ENCODE measurements around the gene GNAI2.
"Not testable (repeated sequence)": the region's sequence is repeated elsewhere in the genome, so short reads cannot be mapped to it uniquely, and the experiment has no call there.

The GNAI2 gene

GRCh38 chr3:50245251-50245745 is 9.3 kb downstream of the GNAI2 start:
- DNase-seq (ENCODE audit: low read depth in 2 of 2), result no peak

- DNase-seq (ENCODE audit: low read depth in 2 of 2), result peak; percentile 86 to 91
Measured at GRCh38 chr3:50245831-50246516, 10.0 kb downstream of the GNAI2 start.

DNA sequence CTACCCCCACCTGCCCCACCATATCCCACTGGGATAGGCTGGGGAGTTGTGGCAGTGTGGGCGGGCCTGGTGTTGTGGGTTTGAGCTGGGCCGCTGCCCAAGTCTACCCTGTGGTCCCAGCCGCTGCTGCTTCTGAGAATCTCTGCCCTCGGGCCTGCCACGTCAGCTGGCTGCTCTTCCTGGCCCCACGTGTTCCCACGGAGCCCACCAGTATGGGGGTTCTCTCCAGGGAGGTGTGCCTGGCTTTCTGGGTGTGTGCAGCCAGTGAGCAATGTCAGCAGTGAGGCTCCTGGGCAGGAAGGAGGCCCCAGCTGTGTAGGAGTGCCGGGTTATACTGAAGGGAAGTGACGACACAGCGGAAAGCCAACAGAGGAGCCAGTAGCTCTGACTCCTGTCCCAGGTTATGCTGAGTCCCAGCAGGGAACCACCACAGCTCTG is 10.5 kb downstream of the GNAI2 start:
- DNase-seq (ENCODE audit: low read depth in 2 of 2), result peak; percentile 86 to 88

GRCh38 chr3:50248387-50248786 is 12.4 kb downstream of the GNAI2 start:
- no peak for DNase-seq (ENCODE audit: low read depth in 2 of 2)

- no peak for DNase-seq (ENCODE audit: low read depth in 2 of 2)
Measured at GRCh38 chr3:50249457-50249856, 13.5 kb downstream of the GNAI2 start.

DNA sequence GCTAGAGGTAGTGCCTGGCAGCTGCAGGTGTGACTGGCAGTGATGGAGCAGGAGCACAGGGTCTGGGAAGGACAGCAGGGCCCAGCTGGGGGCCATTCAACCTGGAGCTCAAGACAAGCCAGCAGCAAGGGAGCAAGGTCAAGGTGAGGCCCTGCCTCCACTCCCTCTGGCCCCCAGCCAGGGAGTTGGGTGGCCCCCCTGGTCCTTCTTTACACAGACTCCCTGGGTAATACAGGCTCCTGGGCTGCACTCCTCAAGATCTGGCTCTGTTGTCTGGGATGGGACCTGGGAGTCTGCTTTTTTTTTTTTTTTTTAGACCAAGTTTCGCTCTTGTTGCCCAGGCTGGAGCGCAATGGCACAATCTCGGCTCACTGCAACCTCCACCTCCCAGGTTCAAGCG is 14.5 kb downstream of the GNAI2 start:
- DNase-seq (ENCODE audit: low read depth in 2 of 2), result no peak

DNA sequence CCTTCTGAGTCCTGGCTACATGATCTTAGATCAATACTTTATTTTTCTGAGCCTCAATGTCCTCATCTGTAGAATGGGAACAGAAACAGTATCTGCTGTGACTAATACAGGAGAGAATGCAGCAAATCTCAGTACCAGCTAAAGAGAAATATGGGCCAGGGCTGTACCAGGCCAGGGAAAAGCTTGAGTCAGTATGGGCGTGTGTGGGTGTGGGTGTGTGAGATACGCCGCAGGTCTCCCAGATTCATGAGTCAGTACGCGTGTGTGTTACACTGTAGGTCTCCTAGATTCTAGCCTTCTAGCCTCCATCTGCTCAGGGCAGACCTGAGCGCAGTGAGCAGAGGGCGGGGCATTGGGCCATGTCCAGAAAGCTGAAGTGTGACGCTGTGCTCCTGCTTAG is 15.2 kb downstream of the GNAI2 start:
- peak in 1 of 2 donors; percentile 62 for DNase-seq (ENCODE audit: low read depth in 2 of 2)

- no peak for DNase-seq (ENCODE audit: low read depth in 2 of 2)
Measured at GRCh38 chr3:50254577-50255250, 18.7 kb downstream of the GNAI2 start.

DNA sequence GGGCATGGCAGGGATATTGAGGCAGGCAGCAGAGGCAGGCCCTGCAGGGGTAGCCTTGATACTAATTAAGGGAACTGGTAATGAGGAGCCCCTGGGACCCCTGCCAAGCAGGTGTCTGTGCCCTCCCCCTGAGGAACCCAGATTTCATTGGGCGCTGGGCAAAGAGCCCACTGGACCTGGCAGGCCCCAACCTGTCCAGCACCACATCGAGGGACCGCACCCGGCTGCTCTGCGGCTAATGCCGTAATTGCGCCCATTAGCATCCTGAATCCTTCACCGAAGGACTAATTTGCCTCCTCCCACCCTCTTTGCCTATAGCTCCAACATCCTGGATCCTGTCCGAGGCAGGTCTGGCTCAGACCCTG is 19.2 kb downstream of the GNAI2 start:
- no peak for DNase-seq (ENCODE audit: low read depth in 2 of 2)

GRCh38 chr3:50256978-50257890 is 21.2 kb downstream of the GNAI2 start:
- DNase-seq (ENCODE audit: low read depth in 2 of 2), result no peak

DNA sequence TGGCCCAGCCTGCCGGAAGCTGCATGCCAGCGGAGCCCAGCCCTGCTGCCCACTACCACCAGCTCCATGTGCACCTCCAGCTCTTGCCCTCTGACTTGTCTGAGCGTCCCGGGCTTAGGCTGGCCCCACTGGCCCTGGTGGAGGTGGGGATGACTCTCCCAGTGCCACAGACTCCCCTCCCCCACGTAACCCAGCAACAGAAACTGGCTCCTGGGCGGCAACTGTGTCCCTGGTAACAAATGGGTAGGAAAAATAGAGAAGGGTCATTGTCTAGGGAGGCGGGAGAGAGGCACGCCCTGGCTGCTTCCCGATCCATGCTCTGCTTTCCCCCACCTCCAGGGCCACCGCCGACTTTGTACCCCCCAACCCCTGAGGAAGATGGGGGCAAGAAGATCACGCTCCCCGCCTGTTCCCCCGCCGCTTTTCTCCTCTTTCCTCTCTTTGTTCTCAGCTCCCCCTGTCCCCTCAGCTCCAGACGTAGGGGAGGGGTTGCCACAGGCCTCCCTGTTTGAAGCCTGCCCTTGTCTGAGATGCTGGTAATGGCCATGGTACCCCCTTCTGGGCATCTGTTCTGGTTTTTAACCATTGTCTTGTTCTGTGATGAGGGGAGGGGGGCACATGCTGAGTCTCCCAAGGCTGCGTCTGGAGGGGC is 22.2 kb downstream of the GNAI2 start:
- no peak for DNase-seq (ENCODE audit: low read depth in 2 of 2)

DNA sequence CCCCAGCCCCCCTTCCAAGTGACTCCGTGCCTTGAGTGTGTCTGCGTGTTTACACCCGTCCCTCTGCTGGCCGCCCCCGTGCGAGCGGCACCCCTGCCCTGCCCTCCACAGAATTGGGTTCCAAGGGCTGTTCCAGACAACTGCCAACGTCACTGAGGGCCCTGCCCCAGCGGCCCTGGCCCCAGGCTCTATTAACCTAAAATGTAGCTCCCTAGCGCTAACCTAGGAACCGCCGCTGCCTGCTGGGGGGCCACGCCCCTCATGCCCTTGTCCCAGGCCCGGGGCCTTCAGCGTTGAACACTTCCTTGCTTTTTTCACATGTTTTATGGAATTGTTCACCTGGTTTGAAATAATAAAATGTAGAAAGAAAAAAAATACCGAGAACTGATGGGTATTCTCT is 23.0 kb downstream of the GNAI2 start:
- no peak for DNase-seq (ENCODE audit: low read depth in 2 of 2)

DNA sequence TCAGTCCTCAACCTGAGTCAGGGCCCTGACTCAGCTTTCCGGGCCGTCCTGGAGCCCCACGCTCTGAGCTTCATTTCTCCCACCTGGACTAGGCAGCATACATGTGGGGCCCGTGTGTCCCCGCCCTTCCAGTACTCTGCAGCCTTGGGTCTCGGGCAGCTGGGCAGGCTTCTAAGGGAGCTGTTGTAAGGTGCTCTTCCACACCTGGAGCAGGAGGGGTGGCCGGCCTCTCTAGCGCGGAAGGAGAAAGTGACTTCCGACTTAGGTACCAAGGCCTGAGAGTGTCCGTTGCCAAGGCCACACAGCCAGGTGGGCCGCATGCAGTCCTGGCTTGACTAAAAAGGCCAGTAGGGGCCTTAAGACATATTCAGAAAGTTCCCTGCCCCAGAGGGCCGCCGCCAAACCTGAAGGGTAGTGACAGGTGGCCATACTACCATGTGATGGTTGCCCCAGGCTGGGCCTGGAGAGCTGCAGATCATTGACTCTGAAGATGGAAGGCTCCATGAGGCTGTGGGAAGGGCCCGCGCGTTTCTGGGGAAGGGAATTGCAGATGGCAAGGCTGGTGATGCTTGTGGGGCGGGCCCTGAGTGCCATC is 23.5 kb downstream of the GNAI2 start:
- DNase-seq (ENCODE audit: low read depth in 2 of 2), result no peak

GRCh38 chr3:50260027-50260941 is 24.3 kb downstream of the GNAI2 start:
- peak; percentile 85 for DNase-seq (ENCODE audit: low read depth in 2 of 2)

DNA sequence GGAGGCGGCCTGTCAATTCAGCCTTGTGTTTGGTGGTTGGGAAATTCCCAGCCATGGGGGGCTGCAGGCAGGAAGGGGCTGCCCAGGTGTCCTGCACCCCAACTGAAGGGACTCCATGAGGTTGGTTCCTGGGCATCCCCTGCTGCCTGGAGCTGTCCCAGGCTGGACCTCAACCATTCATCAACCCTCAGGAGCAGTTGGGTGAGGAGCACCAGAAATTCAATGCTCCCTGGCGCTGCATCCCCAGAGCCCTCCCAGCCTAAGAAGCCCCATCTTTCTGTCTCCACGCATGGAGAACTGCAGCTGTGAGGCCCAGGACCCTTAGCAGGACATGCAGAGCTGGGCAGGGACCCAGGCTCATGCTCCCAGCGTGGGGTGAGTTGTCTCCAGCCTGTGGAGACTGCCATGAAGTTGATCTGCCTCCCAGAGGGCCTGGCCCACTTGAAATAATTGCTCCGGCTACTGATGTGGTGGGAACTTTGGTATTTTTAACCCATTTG is 25.0 kb downstream of the GNAI2 start:
- DNase-seq (ENCODE audit: low read depth in 2 of 2), result no peak

DNA sequence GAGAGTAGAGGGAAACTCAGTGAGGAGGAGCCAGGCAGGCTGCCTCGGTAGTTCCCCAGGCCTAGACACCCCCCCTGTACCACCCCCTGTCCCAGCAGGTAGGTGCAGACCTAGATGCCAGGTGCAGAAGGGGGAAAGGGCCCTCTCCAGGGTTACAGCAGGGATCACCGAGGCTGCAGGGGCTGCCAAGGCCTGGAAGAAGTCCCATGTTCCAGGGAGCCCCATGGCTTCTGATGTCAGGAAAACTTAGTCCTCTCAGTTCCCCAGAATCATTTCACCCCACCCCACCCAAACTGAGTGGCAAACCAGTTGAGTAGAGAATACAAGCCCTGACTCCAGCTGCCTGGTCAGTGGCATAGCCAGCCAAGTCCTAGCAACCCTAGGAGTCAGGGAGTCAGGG is 25.5 kb downstream of the GNAI2 start:
- DNase-seq (ENCODE audit: low read depth in 2 of 2), result no peak

GRCh38 chr3:50262200-50262599 is 26.2 kb downstream of the GNAI2 start:
- not testable (repeated sequence) for DNase-seq (ENCODE audit: low read depth in 2 of 2)

GRCh38 chr3:50262778-50263177 is 26.8 kb downstream of the GNAI2 start:
- no peak for DNase-seq (ENCODE audit: low read depth in 2 of 2)

DNA sequence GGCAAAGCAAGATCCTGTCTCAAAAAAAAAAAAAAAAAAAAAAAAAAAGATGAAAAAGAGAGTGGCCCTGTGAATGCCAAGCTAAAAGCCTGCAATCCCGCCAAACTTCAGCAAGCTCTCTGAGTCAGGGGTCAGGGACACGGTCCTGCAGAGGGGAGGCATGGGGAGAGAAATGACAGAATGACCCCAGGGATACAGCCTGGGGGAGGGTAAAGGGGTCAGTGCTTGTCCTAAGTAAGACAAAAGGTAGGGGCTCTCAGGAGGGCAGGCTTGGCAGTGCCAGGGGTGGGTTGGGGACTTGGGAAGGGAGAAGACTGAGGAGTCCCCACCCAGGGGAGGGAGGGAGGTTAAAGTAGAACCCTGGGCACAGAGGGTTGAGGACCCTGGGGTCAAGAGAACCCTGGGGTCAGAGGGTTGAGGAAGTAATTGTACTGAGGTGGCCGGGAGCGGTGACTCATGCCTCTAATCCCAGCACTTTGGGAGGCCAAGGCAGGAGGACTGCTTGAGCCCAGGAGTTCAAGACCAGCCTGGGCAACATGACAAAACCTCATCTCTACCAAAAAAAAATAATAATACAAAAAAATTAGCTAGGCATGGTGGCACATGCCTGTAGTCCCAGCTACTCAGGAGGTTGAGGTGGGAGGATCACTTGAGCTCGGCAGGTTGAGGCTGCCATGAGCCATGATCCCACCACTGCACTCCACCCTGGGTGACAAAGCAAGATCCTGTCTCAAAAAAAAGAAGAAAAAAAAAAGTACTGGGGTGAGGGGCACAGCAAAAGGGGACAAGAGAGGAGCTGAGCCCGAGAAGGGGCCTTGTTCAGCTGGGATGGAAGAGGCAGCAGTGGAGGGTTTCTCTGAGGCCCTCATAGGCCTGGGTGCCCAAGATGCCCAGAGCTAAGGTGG is 27.7 kb downstream of the GNAI2 start:
- no peak for DNase-seq (ENCODE audit: low read depth in 2 of 2)

Data from stimulated activated CD8-positive, alpha-beta memory T cell treated with anti-CD3 and anti-CD28 coated beads, Interleukin-15, amount 100 ng/mL, for 48 hours (primary cell).